Neural progenitor cell (in vitro differentiated cells): Measurements from ENCODE around the gene MACROD2. TPM values are rescaled to one million over a fixed set of nuclear protein-coding genes. Genes with fewer than 3 reads are reported as not detected.
"Not testable (repeated sequence)": the region's sequence is repeated elsewhere in the genome, so short reads cannot be mapped to it uniquely, and the experiment has no call there.

Experiments
- DNase-seq: peaks from one replicate; pipeline ENCODE4 v3.0.0-alpha.2; 2016; ENCODE audit warnings: low spot score
- H2AFZ ChIP-seq: fragments of 200-600 bp; sonication (generic); replicated peaks from 2 replicates; pipeline ENCODE4 v1.6.1; 2016; ENCODE audit warnings: antibody characterized with exemption
- H3F3A ChIP-seq: fragments of 200-600 bp; sonication (generic); 2 replicates; pipeline ENCODE4 v1.6.1; 2016; ENCODE audit warnings: antibody characterized with exemption, low read depth
- H3K27ac ChIP-seq: fragments of 200-600 bp; sonication (generic); 2 replicates; pipeline ENCODE4 v1.5.1; 2016; ENCODE audit warnings: mild to moderate bottlenecking
- H3K27me3 ChIP-seq: fragments of 200-600 bp; sonication (generic); 2 replicates; pipeline ENCODE4 v1.6.1; 2016; ENCODE audit warnings: mild to moderate bottlenecking, moderate library complexity
- H3K36me3 ChIP-seq: fragments of 200-600 bp; sonication (generic); 2 replicates; pipeline ENCODE4 v1.5.1; 2016
- H3K4me1 ChIP-seq: fragments of 200-600 bp; sonication (generic); 2 replicates; pipeline ENCODE4 v1.6.1; 2016; ENCODE audit warnings: mixed run types
- H3K4me2 ChIP-seq: fragments of 200-600 bp; sonication (generic); 2 replicates; pipeline ENCODE4 v1.6.1; 2016
- H3K4me3 ChIP-seq: fragments of 200-600 bp; sonication (generic); 2 replicates; pipeline ENCODE4 v1.5.1; 2016
- H3K79me2 ChIP-seq: fragments of 200-600 bp; sonication (generic); 2 replicates; pipeline ENCODE4 v1.6.1; 2016; ENCODE audit warnings: low read depth
- H3K9ac ChIP-seq: fragments of 200-600 bp; sonication (generic); 2 replicates; pipeline ENCODE4 v1.6.1; 2016
- H3K9me3 ChIP-seq: fragments of 200-600 bp; sonication (generic); 2 replicates; pipeline ENCODE4 v1.5.1; 2016; ENCODE audit warnings: low read depth
- H4K20me1 ChIP-seq: fragments of 200-600 bp; sonication (generic); 2 replicates; pipeline ENCODE4 v1.6.1; 2016; ENCODE audit warnings: low read depth
- H3K27ac Mint-ChIP-seq: 3 replicates; pipeline ENCODE4 v1.8.0; 2021; ENCODE audit warnings: mixed read lengths
- H3K27me3 Mint-ChIP-seq: 2 replicates; pipeline ENCODE4 v1.8.0; 2022; ENCODE audit warnings: low read depth, mild to moderate bottlenecking, inconsistent platforms, moderate library complexity, mixed read lengths; ENCODE audit not compliant: insufficient read depth
- H3K36me3 Mint-ChIP-seq: 3 replicates; pipeline ENCODE4 v1.8.0; 2021; ENCODE audit warnings: mixed read lengths
- H3K4me1 Mint-ChIP-seq: 3 replicates; pipeline ENCODE4 v1.8.0; 2021; ENCODE audit warnings: mixed read lengths
- H3K4me3 Mint-ChIP-seq: 3 replicates; pipeline ENCODE4 v1.8.0; 2021; ENCODE audit warnings: mild to moderate bottlenecking, moderate library complexity, mixed read lengths
- H3K9me3 Mint-ChIP-seq: 3 replicates; pipeline ENCODE4 v1.8.0; 2020; ENCODE audit warnings: mixed read lengths
- EZH2 ChIP-seq: fragments of 200-600 bp; sonication (generic); IDR thresholded peaks from 2 replicates; pipeline ENCODE4 v1.6.1; 2017; ENCODE audit warnings: antibody characterized with exemption, mild to moderate bottlenecking, moderate library complexity
- EZH2phosphoT487 ChIP-seq: fragments of 200-600 bp; sonication (generic); IDR thresholded peaks from 2 replicates; pipeline ENCODE4 v1.6.1; 2017; ENCODE audit warnings: antibody characterized with exemption
- total RNA-seq: library from RNA; depleted of rRNA; stranded (reverse); fragments of >200 nt; gene quantifications from 2 replicates; pipeline ENCODE4 v1.2.3, GENCODE V29; 2015; ENCODE audit warnings: low replicate concordance
- TF ChIP-seq, protein P1 (sequence below): fragments of 200-600 bp; sonication (generic); IDR thresholded peaks from 2 replicates; pipeline ENCODE4 v1.5.1; 2017; ENCODE audit warnings: antibody characterized with exemption, mild to moderate bottlenecking

The MACROD2 gene
- total RNA-seq, 1 donor from 2014 or later, result 11.9 TPM

GRCh38 chr20:15131176-15131575 is 1135.9 kb downstream of the MACROD2 start:
- Histone ChIP-seq H3K27me3 (no peaks in the 10 kb centered on the region), H3K9ac (no peak overlapping the region), H3K4me3 (no peak overlapping the region), H3K4me1 (no peaks in the 10 kb centered on the region), H2AFZ (no peak overlapping the region), H3K79me2 (no peaks in the 10 kb centered on the region), H3F3A (no peaks in the 10 kb centered on the region), H3K9me3 (no peaks in the 10 kb centered on the region), H4K20me1 (no peaks in the 10 kb centered on the region), H3K27ac (no peak overlapping the region), H3K36me3 (no peaks in the 10 kb centered on the region), H3K4me2 (no peak overlapping the region)
- Mint-ChIP-seq H3K9me3 (no peaks in the 10 kb centered on the region), H3K36me3 (no peaks in the 10 kb centered on the region), H3K27me3 (no peaks in the 10 kb centered on the region), H3K27ac (no peak overlapping the region), H3K4me3 (no peak overlapping the region), H3K4me1 (no peaks in the 10 kb centered on the region)
- TF ChIP-seq, protein P1, sequence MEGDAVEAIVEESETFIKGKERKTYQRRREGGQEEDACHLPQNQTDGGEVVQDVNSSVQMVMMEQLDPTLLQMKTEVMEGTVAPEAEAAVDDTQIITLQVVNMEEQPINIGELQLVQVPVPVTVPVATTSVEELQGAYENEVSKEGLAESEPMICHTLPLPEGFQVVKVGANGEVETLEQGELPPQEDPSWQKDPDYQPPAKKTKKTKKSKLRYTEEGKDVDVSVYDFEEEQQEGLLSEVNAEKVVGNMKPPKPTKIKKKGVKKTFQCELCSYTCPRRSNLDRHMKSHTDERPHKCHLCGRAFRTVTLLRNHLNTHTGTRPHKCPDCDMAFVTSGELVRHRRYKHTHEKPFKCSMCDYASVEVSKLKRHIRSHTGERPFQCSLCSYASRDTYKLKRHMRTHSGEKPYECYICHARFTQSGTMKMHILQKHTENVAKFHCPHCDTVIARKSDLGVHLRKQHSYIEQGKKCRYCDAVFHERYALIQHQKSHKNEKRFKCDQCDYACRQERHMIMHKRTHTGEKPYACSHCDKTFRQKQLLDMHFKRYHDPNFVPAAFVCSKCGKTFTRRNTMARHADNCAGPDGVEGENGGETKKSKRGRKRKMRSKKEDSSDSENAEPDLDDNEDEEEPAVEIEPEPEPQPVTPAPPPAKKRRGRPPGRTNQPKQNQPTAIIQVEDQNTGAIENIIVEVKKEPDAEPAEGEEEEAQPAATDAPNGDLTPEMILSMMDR, result no peak
- DNase-seq, result no peak

DNA sequence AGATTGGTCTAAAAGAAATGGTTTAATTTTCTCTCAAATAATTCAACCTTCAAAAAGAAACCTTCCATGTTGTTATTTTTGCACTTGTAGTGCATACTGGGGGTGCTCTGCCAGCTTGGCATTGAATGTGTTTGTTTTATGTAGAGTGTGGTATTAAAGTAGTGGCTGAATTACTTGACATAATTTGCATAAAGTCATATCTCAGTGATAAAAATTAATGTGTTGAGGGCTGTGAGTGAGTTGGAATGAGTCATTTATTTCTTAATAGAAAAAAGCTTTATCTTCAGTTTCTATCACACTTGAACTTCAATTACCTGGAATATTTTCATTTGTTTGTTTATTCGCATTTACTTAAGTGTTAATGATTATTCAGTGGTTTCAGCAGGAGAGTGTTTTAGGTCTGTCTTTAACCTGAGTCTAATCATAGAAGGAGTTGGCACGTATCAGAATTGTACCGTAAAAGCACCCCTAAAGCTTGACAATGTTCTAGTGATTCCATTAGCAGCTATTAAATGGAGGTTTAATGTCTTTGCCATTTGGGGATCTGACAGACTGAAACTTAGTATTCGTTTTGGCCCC is 1143.3 kb downstream of the MACROD2 start:
- no peaks in the 10 kb centered on the region for H3K79me2 ChIP-seq
- Mint-ChIP-seq H3K4me3 (no peak overlapping the region), H3K27ac (no peak overlapping the region), H3K9me3 (no peaks in the 10 kb centered on the region), H3K4me1 (no peaks in the 10 kb centered on the region), H3K27me3 (no peaks in the 10 kb centered on the region), H3K36me3 (no peaks in the 10 kb centered on the region)
- H3K4me2 ChIP-seq, result no peak overlapping the region
- no peaks in the 10 kb centered on the region for H4K20me1 ChIP-seq
- H2AFZ ChIP-seq, result no peak overlapping the region
- H3K36me3 ChIP-seq, result no peaks in the 10 kb centered on the region
- H3K4me3 ChIP-seq, result no peak overlapping the region
- H3F3A ChIP-seq, result no peaks in the 10 kb centered on the region
- TF ChIP-seq, protein P1, result no peak
- TF ChIP-seq EZH2phosphoT487, result no peak
- no peak for TF ChIP-seq EZH2
- DNase-seq, result no peak
- no peaks in the 10 kb centered on the region for H3K9me3 ChIP-seq
- no peak overlapping the region for H3K27ac ChIP-seq
- H3K9ac ChIP-seq, result no peak overlapping the region
- H3K27me3 ChIP-seq, result no peaks in the 10 kb centered on the region
- no peaks in the 10 kb centered on the region for H3K4me1 ChIP-seq

GRCh38 chr20:15139522-15139921 is 1144.2 kb downstream of the MACROD2 start:
- Histone ChIP-seq H4K20me1 (no peaks in the 10 kb centered on the region), H3F3A (no peaks in the 10 kb centered on the region), H3K79me2 (no peaks in the 10 kb centered on the region), H3K4me3 (no peak overlapping the region), H3K9ac (no peak overlapping the region), H3K36me3 (no peaks in the 10 kb centered on the region), H3K27ac (no peak overlapping the region), H3K4me1 (no peaks in the 10 kb centered on the region), H3K27me3 (no peaks in the 10 kb centered on the region), H2AFZ (no peak overlapping the region), H3K9me3 (no peaks in the 10 kb centered on the region), H3K4me2 (no peak overlapping the region)
- Mint-ChIP-seq H3K9me3 (no peaks in the 10 kb centered on the region), H3K27ac (no peak overlapping the region), H3K4me1 (no peaks in the 10 kb centered on the region), H3K4me3 (no peak overlapping the region), H3K27me3 (no peaks in the 10 kb centered on the region), H3K36me3 (no peaks in the 10 kb centered on the region)
- no peak for DNase-seq
- TF ChIP-seq EZH2phosphoT487, result no peak

GRCh38 chr20:15140286-15140685 is 1145.0 kb downstream of the MACROD2 start:
- H3K4me2 ChIP-seq, result no peak overlapping the region
- H3K79me2 ChIP-seq, result no peaks in the 10 kb centered on the region
- H3K27ac ChIP-seq, result no peak overlapping the region
- H3K4me1 Mint-ChIP-seq, result no peaks in the 10 kb centered on the region
- H3K27me3 ChIP-seq, result no peaks in the 10 kb centered on the region
- H4K20me1 ChIP-seq, result no peaks in the 10 kb centered on the region
- DNase-seq, result no peak
- H3K9ac ChIP-seq, result no peak overlapping the region
- TF ChIP-seq, protein P1, result no peak
- TF ChIP-seq EZH2, result no peak
- no peak for TF ChIP-seq EZH2phosphoT487
- no peak overlapping the region for H3K4me3 ChIP-seq
- no peaks in the 10 kb centered on the region for H3K9me3 Mint-ChIP-seq
- H3K27me3 Mint-ChIP-seq, result no peaks in the 10 kb centered on the region
- H3K27ac Mint-ChIP-seq, result no peak overlapping the region
- no peak overlapping the region for H3K4me3 Mint-ChIP-seq
- no peaks in the 10 kb centered on the region for H3K36me3 Mint-ChIP-seq
- no peaks in the 10 kb centered on the region for H3K36me3 ChIP-seq
- H3K4me1 ChIP-seq, result no peaks in the 10 kb centered on the region
- no peak overlapping the region for H2AFZ ChIP-seq
- H3F3A ChIP-seq, result no peaks in the 10 kb centered on the region
- H3K9me3 ChIP-seq, result no peaks in the 10 kb centered on the region

GRCh38 chr20:15140940-15141339 is 1145.6 kb downstream of the MACROD2 start:
- H2AFZ ChIP-seq, H3K27ac Mint-ChIP-seq, H3F3A ChIP-seq, H3K9ac ChIP-seq, H3K79me2 ChIP-seq, H3K9me3 Mint-ChIP-seq, H3K27me3 ChIP-seq, DNase-seq, H3K27me3 Mint-ChIP-seq, H3K9me3 ChIP-seq, H4K20me1 ChIP-seq, H3K36me3 Mint-ChIP-seq, H3K4me1 ChIP-seq, H3K4me1 Mint-ChIP-seq, H3K27ac ChIP-seq, H3K4me3 Mint-ChIP-seq, H3K36me3 ChIP-seq, H3K4me2 ChIP-seq, H3K4me3 ChIP-seq: not testable (repeated sequence)
